GM18508 (cell line): ENCODE results near the gene TMUB1.

ENCODE experiments used
- ATAC-seq: cut with Tn5 transposase; IDR thresholded peaks from one replicate; pipeline ENCODE4 v1.9.1; 2021; ENCODE audit warnings: moderate number of reproducible peaks; ENCODE audit not compliant: insufficient read depth, unreplicated experiment

TMUB1 gene

DNA sequence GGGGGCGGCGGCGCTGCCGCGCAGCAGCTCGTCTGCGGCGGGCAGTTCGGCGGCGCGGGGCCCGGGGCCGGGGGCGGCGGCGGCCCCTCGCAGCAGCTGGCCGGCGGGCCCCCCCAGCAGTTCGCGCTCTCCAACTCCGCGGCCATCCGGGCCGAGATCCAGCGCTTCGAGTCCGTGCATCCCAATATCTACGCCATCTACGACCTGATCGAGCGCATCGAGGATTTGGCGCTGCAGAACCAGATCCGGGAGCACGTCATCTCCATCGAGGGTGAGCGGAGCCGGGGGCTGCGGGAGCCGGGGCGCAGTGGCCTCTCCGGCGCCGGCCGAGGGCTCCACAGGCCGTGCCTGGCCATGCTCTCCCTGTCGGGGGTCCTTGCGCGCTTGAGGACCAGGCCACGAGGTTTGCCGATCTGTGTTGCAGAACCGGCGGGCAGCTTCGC lies 3.5 kb upstream of the TMUB1 start:
- ATAC-seq, result no peak

- ATAC-seq, result no peak
These were observed 2.7 kb upstream of the TMUB1 start, which contains the start of gene AGAP3 for GRCh38 chr7:151085691-151086620. Gene AGAP3, plus strand, starts transcription at chr7:151086475. Its CDS starts 267 bp downstream, at chr7:151086742.

GRCh38 chr7:151085329-151085690 lies 2.0 kb upstream of the TMUB1 start:
- ATAC-seq, result no peak

- ATAC-seq, result no peak
These were observed 499 bp upstream of the TMUB1 start for GRCh38 chr7:151083824-151084160.

GRCh38 chr7:151082141-151083070 lies 887 bp downstream of the TMUB1 start:
- no peak for ATAC-seq

- no peak for ATAC-seq
These were observed 1.9 kb downstream of the TMUB1 start for GRCh38 chr7:151081170-151082101.

DNA sequence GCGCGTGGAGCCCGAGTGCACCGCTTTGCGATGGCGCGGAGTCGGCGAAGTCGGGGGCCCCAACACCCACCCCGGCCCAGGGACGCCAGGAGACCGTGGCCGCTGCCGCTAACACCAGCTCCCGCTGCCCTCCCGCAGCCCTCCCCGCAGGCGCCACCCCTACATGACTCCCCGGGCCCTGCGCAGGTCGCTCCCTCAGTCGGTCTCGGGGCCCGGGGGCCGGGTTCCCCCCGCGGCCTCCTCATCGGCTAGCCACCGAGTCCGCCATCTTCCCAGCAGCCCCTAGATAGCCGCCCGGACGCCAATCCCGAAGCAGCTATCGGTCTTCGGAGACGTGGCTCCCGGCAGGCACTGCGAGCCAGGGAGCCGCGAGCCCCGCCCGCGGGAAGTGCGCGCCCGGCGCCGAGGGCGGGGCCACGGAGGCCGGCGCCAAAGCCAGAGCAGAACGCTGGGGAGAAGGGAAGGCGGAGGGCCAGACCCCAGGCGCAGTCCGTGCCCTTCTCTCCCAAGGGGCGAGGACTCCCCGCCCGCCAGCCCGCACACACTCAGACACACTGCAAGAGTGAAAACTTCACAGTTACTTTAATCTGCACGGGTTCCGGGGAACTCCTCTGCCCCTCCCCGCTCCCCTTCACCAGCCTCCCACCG lies 2.6 kb downstream of the TMUB1 start, which contains the start of gene FASTK:
TSS of gene FASTK (minus strand) at position 288 of the 648 bp plus-strand sequence. CDS start at position 245, 43 bp downstream.
- no peak for ATAC-seq

GRCh38 chr7:151080067-151080521 lies 3.2 kb downstream of the TMUB1 start:
- ATAC-seq, result no peak

DNA sequence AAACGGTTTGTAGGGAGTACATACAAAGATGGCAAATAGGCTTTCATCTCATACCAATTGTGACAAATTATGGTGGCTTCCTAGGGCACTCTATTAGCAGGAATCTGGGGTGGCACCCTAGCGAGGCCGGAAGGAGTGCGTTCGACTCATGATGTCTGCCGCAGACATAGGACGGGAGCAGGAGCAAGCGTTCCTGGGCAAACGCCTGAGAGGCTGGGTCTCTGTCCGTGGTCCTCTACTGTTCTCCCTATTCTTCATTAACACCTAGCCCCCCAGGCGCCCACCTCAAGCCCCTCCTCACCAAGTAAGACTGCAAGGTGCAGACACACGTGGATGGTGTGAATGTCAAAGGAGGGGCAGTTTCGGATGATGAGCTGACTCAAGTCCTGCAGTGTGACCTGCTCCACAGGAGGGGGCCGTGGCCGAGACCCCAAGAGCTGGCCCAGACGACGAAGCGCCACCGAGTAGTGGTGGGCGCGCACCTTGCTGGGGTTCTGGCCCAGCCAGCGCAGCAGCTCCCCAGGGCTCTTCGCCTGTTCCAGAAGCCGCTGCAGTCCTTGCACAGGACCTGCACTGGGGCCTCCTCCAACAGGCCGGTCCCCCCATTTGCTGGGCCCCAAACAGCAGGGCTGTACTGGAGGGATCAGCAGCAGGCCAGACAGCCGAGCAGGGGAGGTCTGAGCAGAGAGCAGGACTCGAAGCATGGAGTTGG lies 3.9 kb downstream of the TMUB1 start:
- no peak for ATAC-seq

DNA sequence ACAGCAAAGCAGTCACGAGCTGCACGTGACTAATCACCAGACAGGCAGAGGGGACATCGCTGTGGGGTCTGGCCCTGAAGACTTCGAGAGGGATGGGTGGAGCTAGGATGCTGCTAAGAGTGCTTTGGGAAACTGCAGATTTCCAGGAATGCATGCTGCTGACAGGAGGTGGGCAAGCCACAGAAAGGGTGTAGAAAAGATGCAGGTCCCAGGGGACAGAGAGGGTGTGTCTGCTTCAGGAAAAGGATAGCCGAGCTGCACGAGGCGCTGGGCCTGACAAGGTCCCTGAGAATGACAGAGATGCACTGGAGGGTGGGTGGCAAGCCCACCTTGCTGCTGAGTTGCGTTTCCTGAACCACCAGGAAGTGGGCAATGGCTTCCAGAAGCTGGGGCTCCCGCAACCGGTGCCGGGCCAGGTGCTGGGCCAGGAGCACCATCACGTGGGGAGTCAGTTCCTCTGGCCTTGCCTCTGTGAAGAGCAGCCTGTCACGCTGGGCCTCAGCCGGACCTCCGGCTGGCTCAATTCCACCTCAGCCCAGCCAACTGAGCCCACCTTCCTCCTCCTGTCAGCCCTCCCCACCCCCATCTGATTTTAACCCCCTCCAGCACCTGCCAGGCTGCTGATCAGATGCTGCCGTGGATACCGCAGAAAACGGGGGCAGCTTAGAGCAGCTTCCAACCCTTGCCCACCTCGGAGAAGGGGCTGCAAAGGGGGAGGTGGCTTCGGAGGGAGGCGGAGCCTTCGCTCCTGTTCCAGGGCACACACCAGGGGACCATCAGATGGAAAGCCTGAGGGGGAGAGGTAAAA lies 4.9 kb downstream of the TMUB1 start:
- ATAC-seq, result no peak

DNA sequence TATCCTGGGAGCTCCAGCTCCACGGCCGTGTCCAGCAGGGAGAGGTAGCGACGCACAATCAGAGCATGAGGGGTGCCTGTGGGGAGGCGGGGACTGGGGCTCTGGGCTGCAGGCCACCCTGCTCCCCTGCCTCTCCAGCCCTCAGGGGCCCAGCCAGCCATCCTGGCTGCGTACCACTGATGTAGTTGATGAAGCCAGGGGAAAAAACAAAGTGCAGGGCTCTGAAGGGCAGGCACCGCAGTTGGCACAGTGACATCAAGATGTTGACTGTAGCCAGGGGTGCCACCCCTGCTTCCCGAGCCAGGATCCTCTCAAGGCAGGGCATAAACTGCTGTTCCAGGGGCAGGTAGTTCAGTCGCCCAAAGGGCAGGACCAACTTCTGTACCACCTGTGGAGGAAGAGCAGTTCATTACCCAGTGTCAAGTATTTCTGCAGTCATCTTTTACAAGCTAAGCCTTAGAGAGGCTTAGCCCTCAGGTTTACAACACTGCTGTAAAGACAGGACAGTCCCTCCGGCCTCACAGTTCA lies 5.5 kb downstream of the TMUB1 start:
- ATAC-seq, result no peak

DNA sequence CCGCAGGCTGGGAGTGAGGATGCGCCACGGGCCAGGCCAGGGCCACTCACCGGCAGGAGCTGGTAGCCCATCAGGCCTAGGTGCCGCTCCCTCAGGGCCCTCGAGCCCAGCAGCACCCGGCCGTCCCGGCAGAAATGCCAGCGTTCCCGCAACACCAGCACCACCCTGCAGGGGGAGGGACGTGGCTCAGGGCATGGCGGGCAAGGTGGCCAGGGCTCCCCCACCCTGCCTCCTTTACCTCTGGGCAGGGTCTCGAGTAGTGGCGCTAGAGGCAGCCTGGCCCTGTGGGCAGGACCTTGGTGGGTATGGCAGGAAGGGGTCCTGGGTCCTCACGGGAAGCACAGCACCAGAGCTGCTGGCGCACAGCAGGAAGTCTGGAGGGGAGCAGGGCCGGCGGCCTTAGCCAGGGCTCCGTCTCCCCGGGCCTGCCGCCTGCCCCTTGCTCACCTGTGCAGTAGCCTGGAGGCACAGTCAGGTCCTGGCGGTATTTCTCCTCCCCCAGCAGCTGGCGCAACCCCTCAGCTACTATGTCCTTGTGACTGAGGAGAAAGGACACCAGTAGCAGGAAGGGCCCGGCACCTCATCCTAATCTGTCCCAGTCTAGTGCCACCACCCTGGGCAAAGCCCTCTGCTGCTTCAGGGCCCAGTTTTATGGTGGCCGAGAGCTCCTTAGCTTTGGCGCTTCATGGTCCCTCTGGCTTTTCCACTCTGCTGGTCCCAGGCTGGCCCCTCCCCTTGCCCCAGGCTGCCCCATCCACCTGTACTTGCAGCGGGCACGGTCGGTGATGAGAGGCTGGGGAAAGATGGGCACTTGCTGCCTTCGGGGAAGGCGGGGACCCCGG lies 6.2 kb downstream of the TMUB1 start:
- ATAC-seq, result no peak

DNA sequence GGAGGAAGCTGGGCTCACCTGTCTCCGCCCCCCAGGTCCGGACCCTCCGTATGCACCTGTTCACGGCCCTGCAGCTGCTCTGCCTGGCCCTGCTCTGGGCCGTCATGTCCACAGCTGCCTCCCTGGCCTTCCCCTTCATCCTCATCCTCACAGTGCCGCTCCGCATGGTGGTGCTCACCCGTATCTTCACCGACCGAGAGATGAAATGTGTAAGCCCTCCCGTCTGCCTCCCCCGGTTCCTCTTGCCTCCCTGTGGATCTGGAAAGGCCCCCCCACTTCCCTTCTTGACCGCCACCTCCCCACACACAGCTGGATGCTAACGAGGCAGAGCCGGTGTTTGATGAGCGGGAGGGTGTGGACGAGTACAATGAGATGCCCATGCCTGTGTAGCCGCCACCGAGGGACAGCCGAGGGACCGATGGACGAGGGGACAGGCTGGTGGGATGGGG lies 7.3 kb downstream of the TMUB1 start:
- ATAC-seq, result no peak

DNA sequence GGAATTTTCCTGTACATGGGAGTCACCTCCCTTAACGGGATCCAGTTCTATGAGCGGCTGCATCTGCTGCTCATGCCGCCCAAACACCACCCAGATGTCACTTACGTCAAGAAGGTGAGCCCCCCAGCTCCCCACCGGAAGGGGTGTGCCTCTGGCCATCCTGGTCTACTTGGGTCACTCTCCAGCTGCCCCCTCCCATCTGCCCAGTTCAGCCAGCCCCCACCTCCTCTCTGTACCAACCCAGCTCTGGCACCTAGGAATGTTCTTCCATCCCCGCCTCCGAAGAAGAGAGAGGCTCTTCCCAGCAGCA lies 7.7 kb downstream of the TMUB1 start:
- ATAC-seq, result no peak

- no peak for ATAC-seq
These were observed 8.3 kb downstream of the TMUB1 start for GRCh38 chr7:151074817-151075661.

GRCh38 chr7:151073990-151074389 lies 9.3 kb downstream of the TMUB1 start:
- ATAC-seq, result no peak
